Activated CD4-positive, alpha-beta T cell treated with anti-CD3 and anti-CD28 coated beads for 4 hours (primary cell): ENCODE results near the gene CTDSP2.
"Not testable (repeated sequence)": the region's sequence is repeated elsewhere in the genome, so short reads cannot be mapped to it uniquely, and the experiment has no call there.

Source experiments
- DNase-seq, 2 donors: peaks; one replicate each; pipeline ENCODE4 v3.0.0-alpha.2; 2020

Gene CTDSP2

GRCh38 chr12:57852200-57852599 is 5.7 kb upstream of the CTDSP2 start:
- DNase-seq: no peak

- DNase-seq: no peak
These were observed 5.0 kb upstream of the CTDSP2 start for GRCh38 chr12:57851552-57851951.

- no peak for DNase-seq
These were observed 4.4 kb upstream of the CTDSP2 start for GRCh38 chr12:57850854-57851430.

GRCh38 chr12:57849447-57849846 is 2.9 kb upstream of the CTDSP2 start:
- not testable (repeated sequence) for DNase-seq

- no peak for DNase-seq
These were observed 2.5 kb upstream of the CTDSP2 start for GRCh38 chr12:57849035-57849434.

- DNase-seq: no peak
These were observed 1.7 kb upstream of the CTDSP2 start for GRCh38 chr12:57848208-57848607.

GRCh38 chr12:57846285-57846576 is 298 bp downstream of the CTDSP2 start:
- peak in 1 of 2 donors; percentile 30 for DNase-seq

GRCh38 chr12:57845478-57846284 is 848 bp downstream of the CTDSP2 start:
- DNase-seq: peak; percentile 53 to 58

GRCh38 chr12:57844709-57845477 is 1.6 kb downstream of the CTDSP2 start:
- DNase-seq: peak; percentile 23 to 34

- DNase-seq: peak; percentile 30 to 33
These were observed 3.9 kb downstream of the CTDSP2 start for GRCh38 chr12:57842342-57843294.

GRCh38 chr12:57841445-57841844 is 5.1 kb downstream of the CTDSP2 start:
- DNase-seq: no peak

- DNase-seq: no peak
These were observed 5.8 kb downstream of the CTDSP2 start for GRCh38 chr12:57840726-57841125.

- no peak for DNase-seq
These were observed 6.5 kb downstream of the CTDSP2 start for GRCh38 chr12:57839996-57840395.

GRCh38 chr12:57838594-57839302 is 7.8 kb downstream of the CTDSP2 start:
- DNase-seq: no peak

GRCh38 chr12:57837864-57838562 is 8.5 kb downstream of the CTDSP2 start:
- DNase-seq: no peak

- peak in 1 of 2 donors; percentile 26 for DNase-seq
These were observed 9.8 kb downstream of the CTDSP2 start for GRCh38 chr12:57836442-57837375.

- no peak for DNase-seq
These were observed 10.9 kb downstream of the CTDSP2 start for GRCh38 chr12:57835366-57836288.

- no peak for DNase-seq
These were observed 12.2 kb downstream of the CTDSP2 start for GRCh38 chr12:57834086-57834876.
